GM23338 (cell line): ENCODE results near the gene MTOR. TPM values are rescaled to one million over a fixed set of nuclear protein-coding genes. Genes with fewer than 3 reads are reported as not detected.

Source experiments
- ATAC-seq: fragments of 200-7000 bp; cut with Tn5 transposase; 3 replicates; pipeline ENCODE4 v1.9.1; 2020
- DNase-seq: peaks from one replicate; pipeline ENCODE4 v3.0.0-alpha.2; 2015; ENCODE audit warnings: low spot score
- H2AFZ ChIP-seq: fragments of 200-600 bp; sonication (generic); 2 replicates; pipeline ENCODE4 v1.8.0; 2016; ENCODE audit warnings: antibody characterized with exemption, mild to moderate bottlenecking, moderate library complexity
- H3F3A ChIP-seq: fragments of 200-600 bp; sonication (generic); replicated peaks from 2 replicates; pipeline ENCODE4 v1.8.0; 2017; ENCODE audit warnings: antibody characterized with exemption, mixed run types, low read depth
- H3K27ac ChIP-seq: fragments of 200-600 bp; sonication (generic); 2 replicates; pipeline ENCODE4 v1.6.1; 2016; ENCODE audit warnings: low read depth
- H3K27me3 ChIP-seq: fragments of 200-600 bp; sonication (generic); 2 replicates; pipeline ENCODE4 v1.8.0; 2016; ENCODE audit warnings: mild to moderate bottlenecking, mixed run types, moderate library complexity; ENCODE audit not compliant: insufficient read depth
- H3K36me3 ChIP-seq: fragments of 200-600 bp; sonication (generic); 2 replicates; pipeline ENCODE4 v1.8.0; 2016; ENCODE audit warnings: mild to moderate bottlenecking; ENCODE audit not compliant: insufficient read depth
- H3K4me1 ChIP-seq: fragments of 200-600 bp; sonication (generic); 2 replicates; pipeline ENCODE4 v1.8.0; 2016; ENCODE audit warnings: mild to moderate bottlenecking, moderate library complexity; ENCODE audit not compliant: insufficient read depth
- H3K4me2 ChIP-seq: fragments of 200-600 bp; sonication (generic); 2 replicates; pipeline ENCODE4 v1.7.1; 2017; ENCODE audit warnings: mixed run types
- H3K4me3 ChIP-seq: fragments of 200-600 bp; sonication (generic); 2 replicates; pipeline ENCODE4 v1.6.1; 2016; ENCODE audit warnings: mixed run types
- H3K79me2 ChIP-seq: fragments of 200-600 bp; sonication (generic); replicated peaks from 2 replicates; pipeline ENCODE4 v1.8.0; 2017; ENCODE audit warnings: mild to moderate bottlenecking; ENCODE audit not compliant: insufficient read depth
- H3K9me2 ChIP-seq: fragments of 200-600 bp; sonication (generic); 2 replicates; pipeline ENCODE4 v1.8.0; 2017; ENCODE audit not compliant: insufficient read depth
- H4K20me1 ChIP-seq: fragments of 200-600 bp; sonication (generic); replicated peaks from 2 replicates; pipeline ENCODE4 v1.8.0; 2017; ENCODE audit warnings: mild to moderate bottlenecking; ENCODE audit not compliant: insufficient read depth
- H3K27ac Mint-ChIP-seq: 2 replicates; pipeline ENCODE4 v1.8.0; 2020; ENCODE audit warnings: inconsistent platforms, mild to moderate bottlenecking, moderate library complexity, mixed read lengths
- H3K27me3 Mint-ChIP-seq: 3 replicates; pipeline ENCODE4 v1.8.0; 2022; ENCODE audit warnings: low read depth, mild to moderate bottlenecking, moderate library complexity, mixed read lengths, inconsistent platforms; ENCODE audit not compliant: insufficient read depth, poor library complexity
- H3K36me3 Mint-ChIP-seq: 3 replicates; pipeline ENCODE4 v1.8.0; 2021; ENCODE audit warnings: low read depth, mild to moderate bottlenecking, inconsistent platforms, moderate library complexity, mixed read lengths
- H3K4me1 Mint-ChIP-seq: 3 replicates; pipeline ENCODE4 v1.8.0; 2020; ENCODE audit warnings: mild to moderate bottlenecking, inconsistent platforms, mixed read lengths
- H3K4me3 Mint-ChIP-seq: 3 replicates; pipeline ENCODE4 v1.8.0; 2021; ENCODE audit warnings: moderate library complexity, mild to moderate bottlenecking, inconsistent platforms, mixed read lengths
- H3K9me3 Mint-ChIP-seq: 3 replicates; pipeline ENCODE4 v1.8.0; 2020; ENCODE audit warnings: moderate library complexity, mild to moderate bottlenecking, inconsistent platforms, mixed read lengths
- CREB1 ChIP-seq: fragments of 250-450 bp; sonication (Bioruptor Pico); IDR thresholded peaks from 2 replicates; pipeline ENCODE4 v1.5.0; 2020; ENCODE audit warnings: low read depth, mild to moderate bottlenecking, moderate library complexity
- ETS1 ChIP-seq: IDR thresholded peaks from 2 replicates; pipeline ENCODE4 v1.6.1; 2016; ENCODE audit warnings: antibody characterized with exemption
- JUNB ChIP-seq: IDR thresholded peaks from one replicate; pipeline ENCODE4 v1.6.1; 2016; ENCODE audit warnings: antibody characterized with exemption; ENCODE audit not compliant: unreplicated experiment
- NANOG ChIP-seq: IDR thresholded peaks from 2 replicates; pipeline ENCODE4 v1.6.1; 2016; ENCODE audit warnings: antibody characterized with exemption, borderline replicate concordance
- ZNF462 ChIP-seq: fragments of 250-450 bp; sonication (Bioruptor Pico); IDR thresholded peaks from 2 replicates; pipeline ENCODE4 v1.5.0; 2020; ENCODE audit warnings: mild to moderate bottlenecking, moderate library complexity
- polyA plus RNA-seq: library from polyadenylated mRNA; unstranded; fragments of >200 nt; fragmentation: Nextera tagmentation; extraction: Ambion mirVana; gene quantifications from 2 replicates; pipeline ENCODE4 v1.2.1, GENCODE V29; 2016
- total RNA-seq: library from RNA; depleted of rRNA; stranded (reverse); fragments of >200 nt; shearing (Covaris generic); gene quantifications from 2 replicates; pipeline ENCODE4 v1.2.3, GENCODE V29; 2014

The MTOR gene
- total and polyA plus RNA-seq, 2 experiments from 2014 or later, result 22.8 to 98.0 TPM

GRCh38 chr1:11238311-11238710, 24.0 kb downstream of the MTOR start:
- no peak overlapping the region for H3K27ac ChIP-seq
- peaks cover 80% of the 10 kb centered on the region for H3K36me3 Mint-ChIP-seq
- H3K4me1 ChIP-seq, result no peaks in the 10 kb centered on the region
- no peak overlapping the region for H3K4me3 Mint-ChIP-seq
- no peak for DNase-seq
- no peaks in the 10 kb centered on the region for H3K27me3 ChIP-seq
- TF ChIP-seq JUNB (no peak), ZNF462 (CRISPR knock-in tag) (no peak), ETS1 (no peak)
- no peak overlapping the region for H3K27ac Mint-ChIP-seq
- peaks cover 6% of the 10 kb centered on the region; the same call in 1 of the 2 replicates for H3F3A ChIP-seq
- H3K9me3 Mint-ChIP-seq, result no peaks in the 10 kb centered on the region
- peaks cover 4% of the 10 kb centered on the region for H3K27me3 Mint-ChIP-seq
- H4K20me1 ChIP-seq, result peaks cover 4% of the 10 kb centered on the region; the same call in 1 of the 2 replicates
- H3K4me2 ChIP-seq, result no peak overlapping the region
- no peaks in the 10 kb centered on the region for H3K4me1 Mint-ChIP-seq
- no peak overlapping the region for H2AFZ ChIP-seq
- H3K4me3 ChIP-seq, result no peak overlapping the region
- no peak for ATAC-seq
- no peaks in the 10 kb centered on the region for H3K9me2 ChIP-seq
- peaks cover 54% of the 10 kb centered on the region for H3K36me3 ChIP-seq
- no peaks in the 10 kb centered on the region for H3K79me2 ChIP-seq

GRCh38 chr1:11237356-11237755, 25.0 kb downstream of the MTOR start:
- H3K27ac ChIP-seq, result no peak overlapping the region
- H3K9me2 ChIP-seq, result no peaks in the 10 kb centered on the region
- peaks cover 6% of the 10 kb centered on the region; the same call in 1 of the 2 replicates for H3F3A ChIP-seq
- no peak overlapping the region for H3K4me2 ChIP-seq
- no peak overlapping the region for H2AFZ ChIP-seq
- Mint-ChIP-seq H3K4me1 (no peaks in the 10 kb centered on the region), H3K27me3 (peaks cover 4% of the 10 kb centered on the region), H3K36me3 (peaks cover 79% of the 10 kb centered on the region), H3K9me3 (no peaks in the 10 kb centered on the region), H3K27ac (no peak overlapping the region), H3K4me3 (no peak overlapping the region)
- peaks cover 61% of the 10 kb centered on the region for H3K36me3 ChIP-seq
- peaks cover 4% of the 10 kb centered on the region; the same call in 1 of the 2 replicates for H4K20me1 ChIP-seq
- no peak for TF ChIP-seq ZNF462 (CRISPR knock-in tag)
- TF ChIP-seq NANOG, result no peak
- TF ChIP-seq CREB1 (CRISPR knock-in tag), result no peak
- no peaks in the 10 kb centered on the region for H3K4me1 ChIP-seq
- no peak overlapping the region for H3K4me3 ChIP-seq
- no peaks in the 10 kb centered on the region for H3K79me2 ChIP-seq
- ATAC-seq, result no peak
- no peak for DNase-seq
- H3K27me3 ChIP-seq, result no peaks in the 10 kb centered on the region
